Nephron progenitor cell (in vitro differentiated cells): ENCODE results near the gene CLEC4D.
"Not testable (repeated sequence)": the region's sequence is repeated elsewhere in the genome, so short reads cannot be mapped to it uniquely, and the experiment has no call there.

ENCODE experiments used
- DNase-seq: peaks from one replicate; pipeline ENCODE4 v3.0.0; 2021
- H3K27ac Mint-ChIP-seq: 2 replicates; pipeline ENCODE4 v1.8.0; 2021; ENCODE audit warnings: mild to moderate bottlenecking, moderate library complexity, mixed read lengths
- H3K27me3 Mint-ChIP-seq: 2 replicates; pipeline ENCODE4 v1.8.0; 2021; ENCODE audit warnings: mild to moderate bottlenecking, low read depth, mixed read lengths; ENCODE audit not compliant: poor library complexity
- H3K36me3 Mint-ChIP-seq: 2 replicates; pipeline ENCODE4 v1.8.0; 2021; ENCODE audit warnings: low read depth, mixed read lengths
- H3K4me1 Mint-ChIP-seq: 2 replicates; pipeline ENCODE4 v1.8.0; 2021; ENCODE audit warnings: mixed read lengths
- H3K4me3 Mint-ChIP-seq: 2 replicates; pipeline ENCODE4 v1.8.0; 2021; ENCODE audit warnings: mild to moderate bottlenecking, moderate library complexity, mixed read lengths
- H3K9me3 Mint-ChIP-seq: 2 replicates; pipeline ENCODE4 v1.8.0; 2021; ENCODE audit warnings: mild to moderate bottlenecking, moderate library complexity, mixed read lengths
- TF ChIP-seq, protein P1 (sequence below): fragments of 200-600 bp; sonication (generic); IDR thresholded peaks from 2 replicates; pipeline ENCODE4 v1.5.0; 2021; ENCODE audit warnings: antibody characterized with exemption

Gene CLEC4D

DNA sequence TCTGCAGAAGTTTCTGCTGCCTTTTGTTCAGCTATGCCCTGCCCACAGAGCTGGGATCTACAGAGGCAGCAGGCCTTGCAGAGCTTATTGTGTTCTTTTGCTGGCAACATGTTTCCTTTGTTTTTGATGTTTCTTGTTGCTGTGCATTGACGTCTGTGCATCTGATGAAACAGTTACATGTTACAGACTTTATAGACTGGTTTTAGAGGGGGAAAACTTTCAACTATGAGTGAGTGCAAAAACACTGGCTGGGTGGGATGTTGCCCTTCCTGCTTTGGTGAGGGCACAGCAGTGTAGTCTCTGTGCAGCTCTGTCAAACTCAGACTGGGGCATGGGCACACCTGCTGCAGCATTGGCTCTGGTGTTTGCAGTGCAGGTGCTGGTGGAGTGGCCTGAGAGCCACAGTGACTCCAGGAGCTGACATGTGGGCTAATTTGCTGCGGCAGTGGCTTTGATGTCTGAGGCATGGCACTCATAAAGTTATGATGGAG is 30.7 kb upstream of the CLEC4D start:
- Mint-ChIP-seq H3K27ac (no peak overlapping the region), H3K27me3 (no peaks in the 10 kb centered on the region), H3K9me3 (peaks cover 7% of the 10 kb centered on the region), H3K36me3 (no peaks in the 10 kb centered on the region), H3K4me1 (peaks cover 17% of the 10 kb centered on the region), H3K4me3 (no peak overlapping the region)
- TF ChIP-seq, protein P1, sequence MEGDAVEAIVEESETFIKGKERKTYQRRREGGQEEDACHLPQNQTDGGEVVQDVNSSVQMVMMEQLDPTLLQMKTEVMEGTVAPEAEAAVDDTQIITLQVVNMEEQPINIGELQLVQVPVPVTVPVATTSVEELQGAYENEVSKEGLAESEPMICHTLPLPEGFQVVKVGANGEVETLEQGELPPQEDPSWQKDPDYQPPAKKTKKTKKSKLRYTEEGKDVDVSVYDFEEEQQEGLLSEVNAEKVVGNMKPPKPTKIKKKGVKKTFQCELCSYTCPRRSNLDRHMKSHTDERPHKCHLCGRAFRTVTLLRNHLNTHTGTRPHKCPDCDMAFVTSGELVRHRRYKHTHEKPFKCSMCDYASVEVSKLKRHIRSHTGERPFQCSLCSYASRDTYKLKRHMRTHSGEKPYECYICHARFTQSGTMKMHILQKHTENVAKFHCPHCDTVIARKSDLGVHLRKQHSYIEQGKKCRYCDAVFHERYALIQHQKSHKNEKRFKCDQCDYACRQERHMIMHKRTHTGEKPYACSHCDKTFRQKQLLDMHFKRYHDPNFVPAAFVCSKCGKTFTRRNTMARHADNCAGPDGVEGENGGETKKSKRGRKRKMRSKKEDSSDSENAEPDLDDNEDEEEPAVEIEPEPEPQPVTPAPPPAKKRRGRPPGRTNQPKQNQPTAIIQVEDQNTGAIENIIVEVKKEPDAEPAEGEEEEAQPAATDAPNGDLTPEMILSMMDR: no peak
- DNase-seq: no peak

DNA sequence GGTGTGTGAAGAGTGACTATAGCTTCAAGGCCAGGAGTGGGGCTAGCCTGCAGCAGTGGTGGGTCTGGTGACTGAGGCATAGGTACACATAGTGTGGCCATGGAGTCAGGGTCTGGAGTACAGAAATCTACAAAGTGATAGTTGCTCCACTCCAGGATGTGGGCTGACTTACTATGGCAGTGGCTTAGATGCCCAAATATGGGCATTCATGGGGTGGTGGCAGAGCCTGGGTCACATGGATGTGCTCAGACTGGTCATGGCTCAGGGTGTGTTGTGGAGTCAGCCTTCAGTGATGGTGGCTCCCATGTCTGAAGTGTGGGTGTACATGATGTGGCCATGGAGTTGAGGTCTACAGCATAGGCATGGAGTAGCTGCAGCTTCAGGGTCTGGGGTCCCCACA is 30.2 kb upstream of the CLEC4D start:
- Mint-ChIP-seq H3K4me3 (no peak overlapping the region), H3K36me3 (no peaks in the 10 kb centered on the region), H3K27ac (no peak overlapping the region), H3K27me3 (no peaks in the 10 kb centered on the region), H3K4me1 (peaks cover 17% of the 10 kb centered on the region), H3K9me3 (peaks cover 8% of the 10 kb centered on the region)
- DNase-seq: no peak
- TF ChIP-seq, protein P1: no peak

DNA sequence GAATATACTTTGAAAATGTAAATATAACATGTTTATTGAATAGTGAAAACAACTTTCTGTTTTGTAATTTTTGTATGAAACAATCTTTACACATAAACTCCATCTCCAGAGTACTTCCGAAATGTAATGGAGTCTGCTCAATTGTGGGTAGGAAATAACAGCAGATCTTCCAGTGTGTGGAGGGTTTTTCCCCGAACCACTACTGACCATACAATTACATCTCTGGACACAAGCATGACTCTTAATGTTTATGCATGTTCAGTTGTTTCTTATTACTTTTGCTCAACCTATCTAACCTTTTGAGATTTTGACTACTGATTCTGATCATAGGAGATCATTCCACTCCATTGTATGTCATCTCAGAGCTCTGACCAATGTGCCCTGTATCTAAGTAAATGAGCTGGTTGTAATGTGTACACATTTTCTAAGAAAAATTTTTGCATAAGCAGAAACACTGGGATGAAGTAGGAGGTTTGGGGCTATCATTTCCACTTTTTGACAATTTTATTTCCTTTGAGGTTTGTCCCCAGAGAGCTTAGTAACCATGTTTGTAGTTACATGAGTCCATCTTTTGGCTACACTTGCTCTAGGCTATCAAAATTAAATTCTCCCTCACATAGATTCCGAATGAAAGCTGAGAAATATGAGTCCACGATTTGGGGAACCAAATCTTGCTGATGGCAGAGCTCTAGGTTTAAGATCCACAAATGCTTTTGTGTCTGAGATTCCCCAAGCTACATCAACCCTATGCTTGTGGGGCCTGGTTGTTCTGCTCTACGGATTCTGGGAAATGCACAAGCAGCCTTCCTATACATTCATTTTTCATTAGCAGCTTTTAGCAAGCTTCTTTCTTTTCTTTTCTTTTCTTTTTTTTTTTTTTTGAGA is 21.4 kb upstream of the CLEC4D start:
- Mint-ChIP-seq H3K4me3 (no peak overlapping the region), H3K9me3 (peaks cover 4% of the 10 kb centered on the region)

DNA sequence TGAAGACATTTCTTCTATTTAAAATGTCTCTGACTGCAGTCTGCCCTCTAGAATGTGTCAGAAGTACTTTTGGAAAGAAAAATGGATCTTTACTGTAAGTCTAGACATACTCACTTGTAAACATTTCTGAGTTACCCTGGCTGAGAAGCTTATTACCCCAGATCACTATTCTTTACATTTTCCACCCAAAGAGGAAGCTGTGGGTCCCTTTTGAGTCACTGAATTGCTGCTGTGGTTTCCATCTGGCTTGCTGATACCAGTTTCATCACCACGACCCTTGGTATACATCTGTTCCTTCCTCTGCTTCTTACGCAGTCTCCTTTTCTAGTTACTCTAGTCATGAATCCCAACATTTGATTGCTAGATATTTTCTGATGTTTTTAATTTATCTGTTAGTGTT is 20.2 kb upstream of the CLEC4D start:
- Mint-ChIP-seq H3K27ac (no peak overlapping the region), H3K4me1 (no peaks in the 10 kb centered on the region), H3K9me3 (no peaks in the 10 kb centered on the region), H3K4me3 (no peak overlapping the region), H3K36me3 (no peaks in the 10 kb centered on the region), H3K27me3 (peaks cover 3% of the 10 kb centered on the region)
- TF ChIP-seq, protein P1: no peak
- DNase-seq: no peak

More for the DNA sequence above, 21.4 kb upstream of the CLEC4D start:
- TF ChIP-seq, protein P1: no peak
- peaks cover 3% of the 10 kb centered on the region for H3K27me3 Mint-ChIP-seq
- H3K36me3 Mint-ChIP-seq: no peaks in the 10 kb centered on the region
- no peaks in the 10 kb centered on the region for H3K4me1 Mint-ChIP-seq
- no peak overlapping the region for H3K27ac Mint-ChIP-seq
- no peak for DNase-seq

DNA sequence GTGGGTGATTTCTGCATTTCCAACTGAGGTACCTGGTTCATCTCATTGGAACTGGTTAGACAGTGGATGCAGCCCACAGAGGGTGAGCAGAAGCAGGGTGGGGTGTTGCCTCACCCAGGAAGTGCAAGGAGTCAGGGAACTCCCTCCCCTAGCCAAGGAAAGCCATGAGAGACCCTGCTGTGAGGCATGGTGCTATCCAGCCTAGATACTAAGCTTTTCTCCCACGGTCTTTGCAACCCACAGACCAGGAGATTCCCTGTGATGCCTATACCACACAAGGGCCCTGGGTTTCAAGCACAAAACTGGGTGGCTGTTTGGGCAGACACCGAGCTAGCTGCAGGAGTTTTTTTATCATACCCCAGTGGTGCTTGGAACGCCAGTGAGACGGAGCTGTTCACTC is 17.6 kb upstream of the CLEC4D start:
- H3K9me3 Mint-ChIP-seq, H3K36me3 Mint-ChIP-seq, H3K4me3 Mint-ChIP-seq, DNase-seq, H3K27me3 Mint-ChIP-seq, H3K27ac Mint-ChIP-seq, H3K4me1 Mint-ChIP-seq: not testable (repeated sequence)

DNA sequence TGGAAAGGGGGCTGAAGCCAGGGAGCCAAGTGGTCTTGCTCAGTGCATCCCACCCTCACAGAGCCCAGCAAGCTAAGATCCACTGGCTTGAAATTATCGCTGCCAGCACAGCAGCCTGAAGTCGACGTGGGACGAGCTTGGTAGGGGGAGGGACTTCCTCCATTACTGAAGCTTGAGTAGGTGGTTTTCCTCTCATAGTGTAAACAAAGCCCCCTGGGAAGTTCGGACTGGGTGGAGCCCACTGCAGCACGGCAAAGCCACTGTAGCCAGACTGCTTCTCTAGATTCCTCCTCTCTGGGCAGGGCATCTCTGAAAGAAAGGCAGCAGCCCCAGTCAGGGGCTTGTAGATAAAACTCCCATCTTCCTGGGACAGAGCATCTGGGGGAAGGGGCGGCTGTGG is 17.2 kb upstream of the CLEC4D start:
- not testable (repeated sequence) for H3K4me1 Mint-ChIP-seq, H3K9me3 Mint-ChIP-seq, H3K4me3 Mint-ChIP-seq, H3K27me3 Mint-ChIP-seq, DNase-seq, H3K27ac Mint-ChIP-seq, H3K36me3 Mint-ChIP-seq

DNA sequence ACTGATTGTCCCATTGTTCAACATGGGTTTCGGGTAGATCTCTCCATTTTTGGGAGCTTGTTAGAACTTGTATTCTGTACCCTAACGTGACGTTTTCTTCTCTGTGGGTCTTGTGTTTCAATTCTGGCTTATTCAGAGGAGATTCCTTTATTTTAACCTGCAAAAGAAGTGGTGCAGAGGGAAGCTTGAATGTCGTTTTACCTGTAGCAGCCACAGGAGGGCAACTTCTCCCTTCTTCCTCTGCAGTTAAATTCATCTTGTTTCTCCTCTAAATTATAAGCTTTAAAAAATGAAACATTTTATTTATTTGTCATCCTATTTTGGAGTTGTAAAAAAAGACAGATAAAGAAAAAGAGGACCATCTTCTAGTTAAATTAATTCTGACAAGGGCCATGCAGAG is 13.7 kb upstream of the CLEC4D start:
- no peaks in the 10 kb centered on the region for H3K27me3 Mint-ChIP-seq
- H3K9me3 Mint-ChIP-seq: no peaks in the 10 kb centered on the region
- no peak overlapping the region for H3K27ac Mint-ChIP-seq
- DNase-seq: no peak
- H3K4me3 Mint-ChIP-seq: no peak overlapping the region
- H3K4me1 Mint-ChIP-seq: no peaks in the 10 kb centered on the region
- no peaks in the 10 kb centered on the region for H3K36me3 Mint-ChIP-seq
- TF ChIP-seq, protein P1: no peak
